HepG2 (cell line): ENCODE data around the gene TRIM27. TPM values are rescaled to one million over a fixed set of nuclear protein-coding genes. Genes with fewer than 3 reads are reported as not detected.
A peak's percentile ranks its signal among the peaks of the same experiment; 100 is the strongest.

ENCODE experiments used
- ATF7 ChIP-seq, 2 experiments: fragments of 450-650 bp in 1 of 2; sonication (generic) in 1 of 2; formaldehyde crosslinking in 1 of 2; IDR thresholded peaks; 2 replicates each; pipeline versions ENCODE4 v1.4.0 to v1.6.1; 2016 to 2020; ENCODE audit warnings: antibody characterized with exemption in 1 of 2, mild to moderate bottlenecking in 1 of 2, missing genetic modification reagents in 1 of 2
- IRF9 ChIP-seq: sonication (generic); formaldehyde crosslinking; IDR thresholded peaks from 2 replicates; pipeline ENCODE4 v1.8.0; 2022; ENCODE audit warnings: missing genetic modification reagents, mild to moderate bottlenecking, borderline replicate concordance
- KLF6 ChIP-seq: IDR thresholded peaks from 2 replicates; pipeline ENCODE4 v1.8.0; 2016; ENCODE audit warnings: missing biosample characterization, missing genetic modification reagents
- MED8 ChIP-seq: sonication (generic); formaldehyde crosslinking; IDR thresholded peaks from 2 replicates; pipeline ENCODE4 v1.8.1; 2023; ENCODE audit warnings: mild to moderate bottlenecking, missing genetic modification reagents; ENCODE audit not compliant: insufficient replicate concordance
- NFKB2 ChIP-seq: sonication (generic); formaldehyde crosslinking; IDR thresholded peaks from 2 replicates; pipeline ENCODE4 v1.4.0; 2020; ENCODE audit warnings: missing genetic modification reagents, borderline replicate concordance
- RBM39 ChIP-seq: fragments of 200-400 bp; formaldehyde crosslinking; IDR thresholded peaks from one replicate; pipeline ENCODE4 v1.6.1; 2018; ENCODE audit warnings: antibody characterized with exemption, mild to moderate bottlenecking, low read depth, low read length; ENCODE audit not compliant: poor library complexity, severe bottlenecking
- SRY ChIP-seq: sonication (generic); formaldehyde crosslinking; IDR thresholded peaks from 2 replicates; pipeline ENCODE4 v1.8.0; 2022; ENCODE audit warnings: mild to moderate bottlenecking, missing genetic modification reagents
- ZMYM2 ChIP-seq: sonication (generic); formaldehyde crosslinking; IDR thresholded peaks from 2 replicates; pipeline ENCODE4 v1.8.0; 2022; ENCODE audit warnings: mild to moderate bottlenecking, missing genetic modification reagents
- ZNF569 ChIP-seq: sonication (generic); formaldehyde crosslinking; IDR thresholded peaks from 2 replicates; pipeline ENCODE4 v1.5.0; 2020; ENCODE audit warnings: mild to moderate bottlenecking, missing genetic modification reagents, moderate library complexity, borderline replicate concordance
- ZNF687 ChIP-seq: sonication (generic); formaldehyde crosslinking; IDR thresholded peaks from 2 replicates; pipeline ENCODE4 v1.5.1; 2020; ENCODE audit warnings: mild to moderate bottlenecking, missing genetic modification reagents, moderate library complexity
- ZNF776 ChIP-seq: sonication (generic); formaldehyde crosslinking; IDR thresholded peaks from 2 replicates; pipeline ENCODE4 v1.4.0; 2020; ENCODE audit warnings: mild to moderate bottlenecking, missing genetic modification reagents
- polyA plus RNA-seq, 8 experiments: library from polyadenylated mRNA; depleted of rRNA in 3 of 8; stranded (reverse) in 7 of 8; unstranded in 1 of 8; fragments of >200 nt; fragmentation: Illumina TruSeq in 4 of 8; extraction: Trizol in 4 of 8; gene quantifications; 2 replicates each; pipeline versions ENCODE4 v1.2.1 to v1.2.3, GENCODE V29; 2011 to 2016; ENCODE audit warnings: low read depth in 4 of 8, missing spikeins in 1 of 8, mixed read lengths in 1 of 8; ENCODE audit not compliant: insufficient read depth in 1 of 8
- total RNA-seq, 5 experiments: library from RNA; depleted of rRNA; stranded (reverse); fragments of >200 nt; fragmentation: Illumina TruSeq; extraction: Trizol; gene quantifications; 2 replicates each; pipeline ENCODE4 v1.2.3, GENCODE V29; 2016; ENCODE audit warnings: low read depth in 1 of 5
- TF ChIP-seq, protein P1 (sequence below): sonication (generic); formaldehyde crosslinking; IDR thresholded peaks from 2 replicates; pipeline ENCODE4 v1.4.0; 2020; ENCODE audit warnings: missing genetic modification reagents, borderline replicate concordance
- TF ChIP-seq, protein P2 (sequence below): sonication (generic); formaldehyde crosslinking; IDR thresholded peaks from 2 replicates; pipeline ENCODE4 v1.5.0; 2020; ENCODE audit warnings: mild to moderate bottlenecking, missing genetic modification reagents

Gene TRIM27
- total and polyA plus RNA-seq, 2 of the 13 experiments (the other 11 are each of a cell fraction or from before 2014, with no cell fraction given), result 88.6 to 112 TPM

GRCh38 chr6:28943557-28944411 is 20.0 kb upstream of the TRIM27 start (continued):
- TF ChIP-seq IRF9 (CRISPR knock-in tag) (peak; percentile 74), ZNF687 (CRISPR knock-in tag) (peak; percentile 67), NFKB2 (CRISPR knock-in tag) (peak; percentile 70; the same call in 1 of the 2 replicates), RBM39 (no peak), ZNF776 (no peak), ZMYM2 (peak; percentile 98), KLF6 (peak; percentile 9; the same call in 1 of the 2 replicates), ATF7 (IDR thresholded peaks at IDR 0.05) (no peak), ATF7 (CRISPR knock-in tag; IDR thresholded peaks at IDR 0.05) (0 out of 2 replicates have a peak, but pooled peaks have one; percentile 23), SRY (peak; percentile 73; the same call in 1 of the 2 replicates), ZNF569 (CRISPR knock-in tag) (no peak), MED8 (no peak)
- TF ChIP-seq, protein P1, sequence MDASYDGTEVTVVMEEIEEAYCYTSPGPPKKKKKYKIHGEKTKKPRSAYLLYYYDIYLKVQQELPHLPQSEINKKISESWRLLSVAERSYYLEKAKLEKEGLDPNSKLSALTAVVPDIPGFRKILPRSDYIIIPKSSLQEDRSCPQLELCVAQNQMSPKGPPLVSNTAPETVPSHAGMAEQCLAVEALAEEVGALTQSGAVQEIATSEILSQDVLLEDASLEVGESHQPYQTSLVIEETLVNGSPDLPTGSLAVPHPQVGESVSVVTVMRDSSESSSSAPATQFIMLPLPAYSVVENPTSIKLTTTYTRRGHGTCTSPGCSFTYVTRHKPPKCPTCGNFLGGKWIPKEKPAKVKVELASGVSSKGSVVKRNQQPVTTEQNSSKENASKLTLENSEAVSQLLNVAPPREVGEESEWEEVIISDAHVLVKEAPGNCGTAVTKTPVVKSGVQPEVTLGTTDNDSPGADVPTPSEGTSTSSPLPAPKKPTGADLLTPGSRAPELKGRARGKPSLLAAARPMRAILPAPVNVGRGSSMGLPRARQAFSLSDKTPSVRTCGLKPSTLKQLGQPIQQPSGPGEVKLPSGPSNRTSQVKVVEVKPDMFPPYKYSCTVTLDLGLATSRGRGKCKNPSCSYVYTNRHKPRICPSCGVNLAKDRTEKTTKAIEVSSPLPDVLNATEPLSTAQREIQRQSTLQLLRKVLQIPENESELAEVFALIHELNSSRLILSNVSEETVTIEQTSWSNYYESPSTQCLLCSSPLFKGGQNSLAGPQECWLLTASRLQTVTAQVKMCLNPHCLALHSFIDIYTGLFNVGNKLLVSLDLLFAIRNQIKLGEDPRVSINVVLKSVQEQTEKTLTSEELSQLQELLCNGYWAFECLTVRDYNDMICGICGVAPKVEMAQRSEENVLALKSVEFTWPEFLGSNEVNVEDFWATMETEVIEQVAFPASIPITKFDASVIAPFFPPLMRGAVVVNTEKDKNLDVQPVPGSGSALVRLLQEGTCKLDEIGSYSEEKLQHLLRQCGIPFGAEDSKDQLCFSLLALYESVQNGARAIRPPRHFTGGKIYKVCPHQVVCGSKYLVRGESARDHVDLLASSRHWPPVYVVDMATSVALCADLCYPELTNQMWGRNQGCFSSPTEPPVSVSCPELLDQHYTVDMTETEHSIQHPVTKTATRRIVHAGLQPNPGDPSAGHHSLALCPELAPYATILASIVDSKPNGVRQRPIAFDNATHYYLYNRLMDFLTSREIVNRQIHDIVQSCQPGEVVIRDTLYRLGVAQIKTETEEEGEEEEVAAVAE (CRISPR knock-in tag), result no peak
- TF ChIP-seq, protein P2, sequence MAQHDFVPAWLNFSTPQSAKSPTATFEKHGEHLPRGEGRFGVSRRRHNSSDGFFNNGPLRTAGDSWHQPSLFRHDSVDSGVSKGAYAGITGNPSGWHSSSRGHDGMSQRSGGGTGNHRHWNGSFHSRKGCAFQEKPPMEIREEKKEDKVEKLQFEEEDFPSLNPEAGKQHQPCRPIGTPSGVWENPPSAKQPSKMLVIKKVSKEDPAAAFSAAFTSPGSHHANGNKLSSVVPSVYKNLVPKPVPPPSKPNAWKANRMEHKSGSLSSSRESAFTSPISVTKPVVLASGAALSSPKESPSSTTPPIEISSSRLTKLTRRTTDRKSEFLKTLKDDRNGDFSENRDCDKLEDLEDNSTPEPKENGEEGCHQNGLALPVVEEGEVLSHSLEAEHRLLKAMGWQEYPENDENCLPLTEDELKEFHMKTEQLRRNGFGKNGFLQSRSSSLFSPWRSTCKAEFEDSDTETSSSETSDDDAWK (CRISPR knock-in tag), result no peak
